Measurements from ENCODE around the gene RIT2. TPM values are rescaled to one million over a fixed set of nuclear protein-coding genes. Genes with fewer than 3 reads are reported as not detected.

Gene RIT2
- polyA plus RNA-seq, 1 experiment: not detected

- no peak for TF ChIP-seq CTCF (IDR thresholded peaks at IDR 0.05; ENCODE audit: low read depth, low read length)
- no peaks in the 10 kb centered on the region for H3K9me3 ChIP-seq (ENCODE audit: control insufficient read depth, insufficient read depth, low read length)
- ChIA-PET POLR2A (no interaction called here), CTCF (no interaction called here)
- no peaks in the 10 kb centered on the region for H3K27me3 ChIP-seq (ENCODE audit: control insufficient read depth, insufficient read depth, low read length)
- no peak overlapping the region for H3K4me3 ChIP-seq (ENCODE audit: low read depth, low read length)
- DNase-seq (ENCODE audit: low read depth, low spot score): no peak
- no peak overlapping the region for H3K27ac ChIP-seq (ENCODE audit: low read depth, low read length)
These were observed 22.9 kb downstream of the RIT2 start for GRCh38 chr18:43092539-43092938.

GRCh38 chr18:43081396-43081795 is 34.1 kb downstream of the RIT2 start:
- POLR2A ChIA-PET: no interaction called here
- Histone ChIP-seq H3K27me3 (ENCODE audit: control insufficient read depth, insufficient read depth, low read length) (no peaks in the 10 kb centered on the region), H3K4me3 (ENCODE audit: low read depth, low read length) (no peak overlapping the region), H3K27ac (ENCODE audit: low read depth, low read length) (no peak overlapping the region), H3K9me3 (ENCODE audit: control insufficient read depth, insufficient read depth, low read length) (no peaks in the 10 kb centered on the region)
- no peak for TF ChIP-seq CTCF (IDR thresholded peaks at IDR 0.05; ENCODE audit: low read depth, low read length)
- CTCF ChIA-PET: no interaction called here
- no peak for DNase-seq (ENCODE audit: low read depth, low spot score)

GRCh38 chr18:43080671-43081070 is 34.8 kb downstream of the RIT2 start:
- Histone ChIP-seq H3K9me3 (ENCODE audit: control insufficient read depth, insufficient read depth, low read length) (no peaks in the 10 kb centered on the region), H3K4me3 (ENCODE audit: low read depth, low read length) (no peak overlapping the region), H3K27ac (ENCODE audit: low read depth, low read length) (no peak overlapping the region), H3K27me3 (ENCODE audit: control insufficient read depth, insufficient read depth, low read length) (no peaks in the 10 kb centered on the region)
- TF ChIP-seq CTCF (IDR thresholded peaks at IDR 0.05; ENCODE audit: low read depth, low read length): no peak
- CTCF ChIA-PET: no interaction called here
- POLR2A ChIA-PET: no interaction called here
- DNase-seq (ENCODE audit: low read depth, low spot score): no peak

GRCh38 chr18:43079422-43079821 is 36.1 kb downstream of the RIT2 start:
- Histone ChIP-seq H3K9me3 (ENCODE audit: control insufficient read depth, insufficient read depth, low read length) (no peaks in the 10 kb centered on the region), H3K27ac (ENCODE audit: low read depth, low read length) (no peak overlapping the region), H3K4me3 (ENCODE audit: low read depth, low read length) (no peak overlapping the region), H3K27me3 (ENCODE audit: control insufficient read depth, insufficient read depth, low read length) (no peaks in the 10 kb centered on the region)
- no peak for DNase-seq (ENCODE audit: low read depth, low spot score)
- ChIA-PET POLR2A (no interaction called here), CTCF (no interaction called here)
- TF ChIP-seq CTCF (IDR thresholded peaks at IDR 0.05; ENCODE audit: low read depth, low read length): no peak

GRCh38 chr18:43078478-43079092 is 36.9 kb downstream of the RIT2 start:
- POLR2A ChIA-PET: no interaction called here

More at GRCh38 chr18:43078478-43079092, 36.9 kb downstream of the RIT2 start:
- no peaks in the 10 kb centered on the region for H3K9me3 ChIP-seq (ENCODE audit: control insufficient read depth, insufficient read depth, low read length)
- DNase-seq (ENCODE audit: low read depth, low spot score): no peak
- H3K4me3 ChIP-seq (ENCODE audit: low read depth, low read length): no peak overlapping the region
- no peak for TF ChIP-seq CTCF (IDR thresholded peaks at IDR 0.05; ENCODE audit: low read depth, low read length)
- no peaks in the 10 kb centered on the region for H3K27me3 ChIP-seq (ENCODE audit: control insufficient read depth, insufficient read depth, low read length)
- CTCF ChIA-PET: no interaction called here
- H3K27ac ChIP-seq (ENCODE audit: low read depth, low read length): no peak overlapping the region

Data from AG04450 (cell line).